ENCODE results near the gene EMP1. TPM values are rescaled to one million over a fixed set of nuclear protein-coding genes. Genes with fewer than 3 reads are reported as not detected.

The EMP1 gene
- total RNA-seq, 2 experiments from 2014 or later = 3.0 to 4.0 TPM

- intact Hi-C loops (cut with micrococcal nuclease) = loop anchor here (2.0 kb wide), 1 partner anchor 15 kb away; no protein-coding TSS in a partner anchor
- H3K4me1 Mint-ChIP-seq (ENCODE audit: low read depth) = peaks cover 23% of the 10 kb centered on the region
- no peak overlapping the region for H3K4me3 Mint-ChIP-seq
- H3K36me3 Mint-ChIP-seq (ENCODE audit: low read depth) = no peaks in the 10 kb centered on the region
- no peaks in the 10 kb centered on the region for H3K9me3 Mint-ChIP-seq
- H3K27me3 Mint-ChIP-seq (ENCODE audit: low read depth) = no peaks in the 10 kb centered on the region
- DNase-seq = no peak
- no peak overlapping the region for H3K27ac Mint-ChIP-seq
- CTCF ChIA-PET = interaction anchor here (0.6 to 2.0 kb wide), 5 partner anchors 17 to 67 kb away, joined by 3 to 6 read pairs (median 3); no protein-coding TSS in a partner anchor
Measured at GRCh38 chr12:13163868-13164635, 32.5 kb upstream of the EMP1 start.

- no peaks in the 10 kb centered on the region for H3K36me3 Mint-ChIP-seq (ENCODE audit: low read depth)
- intact Hi-C loops (cut with micrococcal nuclease) = loop anchor here (1.0 to 2.0 kb wide), 3 partner anchors 14 to 64 kb away; partner anchors contain the start of gene EMP1
- H3K4me3 Mint-ChIP-seq = no peak overlapping the region
- H3K9me3 Mint-ChIP-seq = no peaks in the 10 kb centered on the region
- no peak for DNase-seq
- H3K4me1 Mint-ChIP-seq (ENCODE audit: low read depth) = peaks cover 23% of the 10 kb centered on the region
- CTCF ChIA-PET = interaction anchor here (0.6 to 1.5 kb wide), 4 partner anchors 47 to 339 kb away, joined by 3 to 5 read pairs (median 4); no protein-coding TSS in a partner anchor
- no peak overlapping the region for H3K27ac Mint-ChIP-seq
- no peaks in the 10 kb centered on the region for H3K27me3 Mint-ChIP-seq (ENCODE audit: low read depth)
Measured at GRCh38 chr12:13164921-13165616, 31.5 kb upstream of the EMP1 start.

GRCh38 chr12:13165617-13166041, 30.9 kb upstream of the EMP1 start:
- H3K4me3 Mint-ChIP-seq = no peak overlapping the region
- H3K27me3 Mint-ChIP-seq (ENCODE audit: low read depth) = no peaks in the 10 kb centered on the region
- peaks cover 23% of the 10 kb centered on the region for H3K4me1 Mint-ChIP-seq (ENCODE audit: low read depth)
- peak overlapping the region; percentile 31 for H3K27ac Mint-ChIP-seq
- intact Hi-C loops (cut with micrococcal nuclease) = loop anchor here (1.0 to 2.0 kb wide), 3 partner anchors 13 to 64 kb away; partner anchors contain the start of gene EMP1
- DNase-seq = peak; percentile 93
- CTCF ChIA-PET = interaction anchor here (0.6 to 1.5 kb wide), 3 partner anchors 47 to 340 kb away, joined by 3 to 4 read pairs (median 3); no protein-coding TSS in a partner anchor
- H3K36me3 Mint-ChIP-seq (ENCODE audit: low read depth) = no peaks in the 10 kb centered on the region
- H3K9me3 Mint-ChIP-seq = no peaks in the 10 kb centered on the region

GRCh38 chr12:13167226-13167625, 29.3 kb upstream of the EMP1 start:
- Mint-ChIP-seq H3K4me1 (ENCODE audit: low read depth) (peaks cover 23% of the 10 kb centered on the region), H3K27ac (no peak overlapping the region), H3K4me3 (no peak overlapping the region), H3K27me3 (ENCODE audit: low read depth) (no peaks in the 10 kb centered on the region), H3K9me3 (no peaks in the 10 kb centered on the region), H3K36me3 (ENCODE audit: low read depth) (no peaks in the 10 kb centered on the region)
- intact Hi-C loops (cut with micrococcal nuclease) = no loop called here
- no peak for DNase-seq
- CTCF ChIA-PET = no interaction called here

GRCh38 chr12:13167906-13168305, 28.6 kb upstream of the EMP1 start:
- Mint-ChIP-seq H3K4me3 (no peak overlapping the region), H3K27ac (no peak overlapping the region), H3K9me3 (no peaks in the 10 kb centered on the region), H3K4me1 (ENCODE audit: low read depth) (peaks cover 23% of the 10 kb centered on the region), H3K27me3 (ENCODE audit: low read depth) (no peaks in the 10 kb centered on the region), H3K36me3 (ENCODE audit: low read depth) (no peaks in the 10 kb centered on the region)
- intact Hi-C loops (cut with micrococcal nuclease) = no loop called here
- no peak for DNase-seq
- CTCF ChIA-PET = no interaction called here

- no peak overlapping the region for H3K4me3 Mint-ChIP-seq
- H3K9me3 Mint-ChIP-seq = no peaks in the 10 kb centered on the region
- peaks cover 33% of the 10 kb centered on the region for H3K4me1 Mint-ChIP-seq (ENCODE audit: low read depth)
- CTCF ChIA-PET = no interaction called here
- H3K36me3 Mint-ChIP-seq (ENCODE audit: low read depth) = no peaks in the 10 kb centered on the region
- intact Hi-C loops (cut with micrococcal nuclease) = no loop called here
- H3K27me3 Mint-ChIP-seq (ENCODE audit: low read depth) = no peaks in the 10 kb centered on the region
- no peak overlapping the region for H3K27ac Mint-ChIP-seq
- no peak for DNase-seq
Measured at GRCh38 chr12:13169272-13169671, 27.3 kb upstream of the EMP1 start.

- intact Hi-C loops (cut with micrococcal nuclease) = no loop called here
- Mint-ChIP-seq H3K9me3 (no peaks in the 10 kb centered on the region), H3K4me3 (no peak overlapping the region), H3K27ac (no peak overlapping the region), H3K4me1 (ENCODE audit: low read depth) (peaks cover 17% of the 10 kb centered on the region), H3K36me3 (ENCODE audit: low read depth) (no peaks in the 10 kb centered on the region), H3K27me3 (ENCODE audit: low read depth) (no peaks in the 10 kb centered on the region)
- no peak for DNase-seq
- CTCF ChIA-PET = no interaction called here
Measured at GRCh38 chr12:13170892-13171490, 25.5 kb upstream of the EMP1 start.

GRCh38 chr12:13171921-13172859, 24.3 kb upstream of the EMP1 start:
- Mint-ChIP-seq H3K27ac (no peak overlapping the region), H3K36me3 (ENCODE audit: low read depth) (no peaks in the 10 kb centered on the region), H3K4me1 (ENCODE audit: low read depth) (peaks cover 10% of the 10 kb centered on the region), H3K27me3 (ENCODE audit: low read depth) (no peaks in the 10 kb centered on the region), H3K4me3 (no peak overlapping the region), H3K9me3 (no peaks in the 10 kb centered on the region)
- no peak for DNase-seq
- CTCF ChIA-PET = no interaction called here
- intact Hi-C loops (cut with micrococcal nuclease) = no loop called here

GRCh38 chr12:13173012-13173932, 23.3 kb upstream of the EMP1 start:
- Mint-ChIP-seq H3K27me3 (ENCODE audit: low read depth) (no peaks in the 10 kb centered on the region), H3K4me3 (no peak overlapping the region), H3K36me3 (ENCODE audit: low read depth) (no peaks in the 10 kb centered on the region), H3K9me3 (no peaks in the 10 kb centered on the region), H3K4me1 (ENCODE audit: low read depth) (peaks cover 10% of the 10 kb centered on the region), H3K27ac (no peak overlapping the region)
- peak; percentile 49 for DNase-seq
- intact Hi-C loops (cut with micrococcal nuclease) = no loop called here
- CTCF ChIA-PET = no interaction called here

GRCh38 chr12:13175499-13175898, 21.0 kb upstream of the EMP1 start:
- Mint-ChIP-seq H3K9me3 (no peaks in the 10 kb centered on the region), H3K4me3 (no peak overlapping the region), H3K27ac (no peak overlapping the region), H3K36me3 (ENCODE audit: low read depth) (no peaks in the 10 kb centered on the region), H3K27me3 (ENCODE audit: low read depth) (no peaks in the 10 kb centered on the region), H3K4me1 (ENCODE audit: low read depth) (peaks cover 25% of the 10 kb centered on the region)
- CTCF ChIA-PET = no interaction called here
- no peak for DNase-seq
- intact Hi-C loops (cut with micrococcal nuclease) = no loop called here

- Mint-ChIP-seq H3K4me1 (ENCODE audit: low read depth) (peaks cover 25% of the 10 kb centered on the region), H3K36me3 (ENCODE audit: low read depth) (no peaks in the 10 kb centered on the region), H3K27me3 (ENCODE audit: low read depth) (no peaks in the 10 kb centered on the region), H3K9me3 (no peaks in the 10 kb centered on the region), H3K4me3 (no peak overlapping the region), H3K27ac (no peak overlapping the region)
- CTCF ChIA-PET = no interaction called here
- intact Hi-C loops (cut with micrococcal nuclease) = no loop called here
- DNase-seq = no peak
Measured at GRCh38 chr12:13176256-13176655, 20.3 kb upstream of the EMP1 start.

Measured in activated naive CD4-positive, alpha-beta T cell treated with anti-CD3 and anti-CD28 coated beads for 36 hours (primary cell).